OCI-LY7 (cell line): Measurements from ENCODE around the gene PKHD1. TPM values are rescaled to one million over a fixed set of nuclear protein-coding genes. Genes with fewer than 3 reads are reported as not detected.

Experiments used
- BruUV-seq: library from RNA; stranded (reverse); fragments of 400-500 nt; replicated peaks from 2 replicates; lab custom pipeline; 2021; lab: Mats Ljungman, UMichigan
- CTCF ChIA-PET: fragments of 300-600 bp; sonication (Branson Sonifier 250); formaldehyde crosslinking; loops from one replicate; lab custom pipeline; 2022; ENCODE audit warnings: antibody characterized with exemption; ENCODE audit not compliant: unreplicated experiment; lab: Charles Lee
- POLR2A ChIA-PET: fragments of 300-600 bp; sonication (Branson Sonifier 250); formaldehyde crosslinking; loops from one replicate; lab custom pipeline; 2022; ENCODE audit warnings: antibody characterized with exemption; lab: Charles Lee
- DNase-seq: peaks from one replicate; pipeline ENCODE4 v3.0.0-alpha.2; 2015; ENCODE audit warnings: low spot score
- H2AFZ ChIP-seq: fragments of 200-600 bp; sonication (generic), shearing (Covaris generic); 2 replicates; pipeline ENCODE4 v1.6.1; 2014; ENCODE audit warnings: mild to moderate bottlenecking, antibody characterized with exemption, low read length, moderate library complexity
- H3K27ac ChIP-seq: fragments of 200-600 bp; sonication (generic); 2 replicates; pipeline ENCODE4 v1.5.1; 2014; ENCODE audit warnings: mixed run types, low read depth, mild to moderate bottlenecking, moderate library complexity, low read length, inconsistent platforms; ENCODE audit not compliant: poor library complexity, severe bottlenecking
- H3K36me3 ChIP-seq: fragments of 200-600 bp; sonication (generic); 2 replicates; pipeline ENCODE4 v1.6.1; 2014; ENCODE audit warnings: mild to moderate bottlenecking, antibody characterized with exemption, low read length, moderate library complexity, mixed read lengths; ENCODE audit not compliant: insufficient read depth
- H3K4me1 ChIP-seq: fragments of 200-600 bp; sonication (generic); 2 replicates; pipeline ENCODE4 v1.5.1; 2014; ENCODE audit warnings: mild to moderate bottlenecking, low read length; ENCODE audit not compliant: insufficient read depth, poor library complexity, severe bottlenecking
- H3K4me2 ChIP-seq: fragments of 200-600 bp; sonication (generic); 2 replicates; pipeline ENCODE4 v1.6.1; 2014; ENCODE audit warnings: mild to moderate bottlenecking, low read length
- H3K4me3 ChIP-seq: fragments of 200-600 bp; sonication (generic); 2 replicates; pipeline ENCODE4 v1.5.1; 2014; ENCODE audit warnings: mild to moderate bottlenecking, low read depth, low read length; ENCODE audit not compliant: poor library complexity, severe bottlenecking
- H3K79me2 ChIP-seq: fragments of 200-600 bp; sonication (generic); 2 replicates; pipeline ENCODE4 v1.6.1; 2016; ENCODE audit warnings: low read depth, mild to moderate bottlenecking, low read length, moderate library complexity, mixed read lengths; ENCODE audit not compliant: insufficient read depth
- H3K9me2 ChIP-seq: fragments of 200-600 bp; sonication (generic); 2 replicates; pipeline ENCODE4 v1.6.1; 2016; ENCODE audit warnings: mild to moderate bottlenecking, low read length, mixed read lengths; ENCODE audit not compliant: insufficient read depth
- H3K9me3 ChIP-seq: fragments of 200-600 bp; sonication (generic); 2 replicates; pipeline ENCODE4 v1.6.1; 2014; ENCODE audit warnings: mild to moderate bottlenecking, mixed run types, low read length, mixed read lengths
- H4K20me1 ChIP-seq: fragments of 200-600 bp; sonication (generic); 2 replicates; pipeline ENCODE4 v1.6.1; 2014; ENCODE audit warnings: mild to moderate bottlenecking, antibody characterized with exemption, low read length, moderate library complexity, mixed read lengths; ENCODE audit not compliant: insufficient read depth
- CTCF ChIP-seq: fragments of 200-600 bp; sonication (generic); conservative IDR thresholded peaks from 2 replicates; pipeline ENCODE4 v1.5.1; 2014; ENCODE audit warnings: mild to moderate bottlenecking, antibody characterized with exemption, low read length, moderate library complexity, mixed read lengths
- EZH2phosphoT487 ChIP-seq: fragments of 200-600 bp; sonication (generic); IDR thresholded peaks from 2 replicates; pipeline ENCODE4 v1.6.1; 2018; ENCODE audit warnings: low read depth, borderline replicate concordance, mild to moderate bottlenecking, mixed run types, antibody characterized with exemption, low read length, moderate library complexity, mixed read lengths
- intact Hi-C: fragments of 100-400 bp; cut with micrococcal nuclease; formaldehyde crosslinking; loops from one replicate; pipeline ENCODE4 v1.10.0; 2022; ENCODE audit not compliant: unreplicated experiment
- total RNA-seq, 2 experiments: library from RNA; depleted of rRNA in 1 of 2; stranded (reverse); fragments of >200 nt in 1 of 2; shearing (Covaris generic) in 1 of 2; gene quantifications; 2 replicates each; pipeline ENCODE4 v1.2.3, GENCODE V29; 2014 to 2022

Gene PKHD1
- total RNA-seq, 2 experiments from 2014 or later, result not detected

DNA sequence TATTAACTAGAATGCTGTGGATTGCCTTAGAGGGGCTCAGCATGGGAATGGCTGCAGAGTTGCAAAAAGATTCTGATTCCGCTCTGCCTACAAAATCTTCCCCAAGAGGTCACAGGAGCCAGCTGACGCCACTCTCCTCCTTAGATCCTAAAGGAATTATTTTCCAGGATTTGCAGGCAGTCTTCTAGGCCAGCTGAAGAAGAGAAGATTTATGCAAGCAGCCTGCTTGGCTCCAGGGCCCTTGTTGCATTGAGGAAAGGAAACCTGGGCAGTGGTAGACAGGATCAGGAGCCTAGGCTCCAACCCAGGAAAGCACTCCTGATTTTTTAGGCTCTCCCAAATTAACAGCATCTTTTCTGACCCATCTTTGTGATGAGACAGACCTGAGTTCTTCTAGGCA, 245.8 kb downstream of the PKHD1 start:
- no peak for DNase-seq
- Histone ChIP-seq H3K9me2 (no peaks in the 10 kb centered on the region), H2AFZ (no peak overlapping the region), H3K27ac (no peak overlapping the region), H3K4me1 (no peaks in the 10 kb centered on the region), H4K20me1 (no peaks in the 10 kb centered on the region), H3K9me3 (no peaks in the 10 kb centered on the region), H3K36me3 (no peaks in the 10 kb centered on the region), H3K79me2 (no peaks in the 10 kb centered on the region), H3K4me3 (no peak overlapping the region), H3K4me2 (no peak overlapping the region)
- ChIA-PET CTCF (no interaction called here), POLR2A (no interaction called here)
- intact Hi-C loops, result no loop called here
- TF ChIP-seq CTCF (no peak), EZH2phosphoT487 (no peak)
- BruUV-seq, result no TSS peak

DNA sequence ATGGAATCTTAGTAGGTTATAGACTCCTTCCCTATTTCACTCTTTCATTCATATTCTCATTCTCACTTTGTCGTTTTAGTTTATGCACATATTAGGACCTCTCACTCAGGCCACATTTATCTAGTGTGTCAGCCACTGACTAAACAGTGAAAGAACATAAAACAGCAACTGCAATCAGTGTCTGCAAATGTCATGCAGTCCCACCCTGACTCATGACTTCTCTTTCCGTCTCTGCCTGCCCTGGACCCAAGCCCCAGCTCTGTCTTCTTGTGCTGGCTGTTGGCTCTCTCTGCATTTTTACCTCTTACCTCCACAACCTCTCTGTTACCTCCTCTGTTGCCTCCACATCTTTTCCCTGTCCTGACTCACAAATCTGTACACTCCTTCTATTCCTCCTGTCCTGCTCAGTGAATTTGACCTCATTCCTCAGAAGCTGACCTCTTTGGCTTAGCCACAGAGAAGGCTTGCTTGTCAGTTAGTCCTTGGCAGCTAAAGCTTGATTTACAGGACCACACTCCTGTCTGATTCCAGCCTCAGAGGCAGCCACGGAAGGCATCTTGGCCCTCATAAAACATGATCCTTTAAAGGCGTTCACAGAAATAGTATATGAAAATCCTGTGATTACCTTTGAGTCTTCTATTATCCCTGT, 247.6 kb downstream of the PKHD1 start:
- H3K9me2 ChIP-seq, result no peaks in the 10 kb centered on the region
- no peaks in the 10 kb centered on the region for H3K36me3 ChIP-seq
- no peaks in the 10 kb centered on the region for H4K20me1 ChIP-seq
- BruUV-seq, result no TSS peak
- H3K4me1 ChIP-seq, result no peaks in the 10 kb centered on the region
- H2AFZ ChIP-seq, result no peak overlapping the region
- TF ChIP-seq EZH2phosphoT487 (no peak), CTCF (no peak)
- ChIA-PET CTCF (no interaction called here), POLR2A (no interaction called here)
- H3K9me3 ChIP-seq, result no peaks in the 10 kb centered on the region
- H3K4me2 ChIP-seq, result no peak overlapping the region
- H3K79me2 ChIP-seq, result no peaks in the 10 kb centered on the region
- intact Hi-C loops, result no loop called here
- DNase-seq, result no peak
- no peak overlapping the region for H3K27ac ChIP-seq
- no peak overlapping the region for H3K4me3 ChIP-seq

GRCh38 chr6:51830666-51831065, 256.7 kb downstream of the PKHD1 start:
- Histone ChIP-seq H4K20me1 (no peaks in the 10 kb centered on the region), H3K4me3 (no peak overlapping the region), H3K36me3 (no peaks in the 10 kb centered on the region), H3K9me3 (no peaks in the 10 kb centered on the region), H3K79me2 (no peaks in the 10 kb centered on the region), H3K27ac (no peak overlapping the region), H3K4me1 (no peaks in the 10 kb centered on the region), H3K9me2 (no peaks in the 10 kb centered on the region), H3K4me2 (no peak overlapping the region), H2AFZ (no peak overlapping the region)
- intact Hi-C loops, result no loop called here
- DNase-seq, result no peak
- BruUV-seq, result no TSS peak
- POLR2A ChIA-PET, result interaction anchor here (0.5 kb wide), 1 partner anchor 387 kb away, joined by 3 read pairs; no protein-coding TSS in a partner anchor
- TF ChIP-seq CTCF, result no peak
- no peak for TF ChIP-seq EZH2phosphoT487
- CTCF ChIA-PET, result no interaction called here
